IMR-90 (cell line): Measurements from ENCODE around the gene NOG.

Source experiments
- CTCF ChIP-seq: conservative IDR thresholded peaks from 2 replicates; pipeline ENCODE4 v1.5.1; 2012; ENCODE audit warnings: mild to moderate bottlenecking, low read depth, low read length, improper control_type of control experiment
- NFE2L2 ChIP-seq: fragments of 150-350 bp; IDR thresholded peaks from 2 replicates; pipeline ENCODE4 v1.6.1; 2016; ENCODE audit warnings: low read depth, mild to moderate bottlenecking, low read length
- POLR2A ChIP-seq: IDR thresholded peaks from 2 replicates; pipeline ENCODE4 v1.6.1; 2012; ENCODE audit warnings: mild to moderate bottlenecking, low read depth, low read length
- RAD21 ChIP-seq: IDR thresholded peaks from 2 replicates; pipeline ENCODE4 v1.6.1; 2012; ENCODE audit warnings: low read length, improper control_type of control experiment
- TF ChIP-seq, protein P1 (sequence below): fragments of 150-350 bp; IDR thresholded peaks from 2 replicates; pipeline ENCODE4 v1.6.1; 2017; ENCODE audit warnings: mild to moderate bottlenecking, antibody characterized with exemption, low read length, low read depth

DNA sequence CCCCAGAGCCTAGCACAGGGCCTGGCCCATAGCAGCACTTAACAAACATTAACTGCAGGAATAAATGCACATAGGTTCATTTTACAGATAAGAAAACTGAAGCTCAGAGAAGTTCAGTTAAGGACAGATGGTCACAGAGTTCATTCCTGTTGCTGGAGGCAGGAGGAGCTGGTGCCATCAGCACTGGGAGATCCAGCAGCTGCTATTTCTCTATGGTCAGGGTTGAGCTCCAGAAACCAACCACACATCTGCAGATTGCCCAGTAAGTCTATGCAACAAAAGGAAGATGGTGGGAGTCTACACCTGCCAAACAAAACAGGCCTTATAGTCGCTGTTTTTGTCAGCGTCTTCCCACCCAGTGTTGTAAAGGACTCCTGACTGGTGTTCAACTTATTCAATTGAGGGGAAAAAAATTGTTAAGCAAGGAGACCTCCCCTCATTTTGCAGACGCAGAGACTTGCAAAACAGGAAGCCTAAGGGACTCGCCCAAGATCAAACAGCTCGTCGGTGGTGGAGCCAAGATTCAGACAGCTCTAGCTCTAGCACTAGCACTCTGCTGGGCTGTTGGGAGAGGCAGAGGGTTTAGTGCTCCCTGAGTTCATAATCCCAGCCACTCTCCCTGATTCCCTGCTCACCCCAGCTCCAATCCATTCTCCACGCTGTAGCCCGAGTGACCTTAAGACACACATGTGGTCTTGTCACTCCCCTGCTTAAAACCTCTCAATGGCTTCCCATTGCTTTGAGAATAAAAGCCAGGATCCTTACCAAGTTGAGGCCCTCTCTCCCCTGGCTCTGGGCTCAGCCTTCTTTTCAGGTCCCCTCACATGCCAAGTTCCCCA, 9.0 kb downstream of the NOG start:
- no peak for TF ChIP-seq NFE2L2
- no peak for TF ChIP-seq CTCF
- TF ChIP-seq, protein P1, sequence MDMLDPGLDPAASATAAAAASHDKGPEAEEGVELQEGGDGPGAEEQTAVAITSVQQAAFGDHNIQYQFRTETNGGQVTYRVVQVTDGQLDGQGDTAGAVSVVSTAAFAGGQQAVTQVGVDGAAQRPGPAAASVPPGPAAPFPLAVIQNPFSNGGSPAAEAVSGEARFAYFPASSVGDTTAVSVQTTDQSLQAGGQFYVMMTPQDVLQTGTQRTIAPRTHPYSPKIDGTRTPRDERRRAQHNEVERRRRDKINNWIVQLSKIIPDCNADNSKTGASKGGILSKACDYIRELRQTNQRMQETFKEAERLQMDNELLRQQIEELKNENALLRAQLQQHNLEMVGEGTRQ = no peak
- no peak for TF ChIP-seq POLR2A
- TF ChIP-seq RAD21 = no peak
